Thyroid gland (tissue), 4 donors: ENCODE data around the gene CHAD. TPM values are rescaled to one million over a fixed set of nuclear protein-coding genes. Genes with fewer than 3 reads are reported as not detected.
"Not testable (repeated sequence)": the region's sequence is repeated elsewhere in the genome, so short reads cannot be mapped to it uniquely, and the experiment has no call there.

Experiments
- DNase-seq, 2 donors: peaks; one replicate each; pipeline ENCODE4 v3.0.0-alpha.2; 2019
- H3K27ac ChIP-seq, 3 donors: fragments of 200-600 bp; sonication (generic); 1 replicate in 2 of 3; 2 replicates in 1 of 3; pipeline ENCODE4 v1.5.1; 2016 to 2019; ENCODE audit warnings: mild to moderate bottlenecking in 1 of 3, moderate library complexity in 1 of 3
- H3K27me3 ChIP-seq: fragments of 200-600 bp; sonication (generic); one replicate; pipeline ENCODE4 v1.5.1; 2019
- H3K36me3 ChIP-seq, 2 donors: fragments of 200-600 bp; sonication (generic); one replicate each; pipeline ENCODE4 v1.5.1; 2016 to 2019
- H3K4me1 ChIP-seq, 2 donors: fragments of 200-600 bp; sonication (generic); one replicate each; pipeline ENCODE4 v1.5.1; 2017 to 2019
- H3K4me3 ChIP-seq, 3 donors: fragments of 200-600 bp; sonication (generic); replicated peaks in 1 of 3; 1 replicate in 2 of 3; 2 replicates in 1 of 3; pipeline ENCODE4 v1.5.1; 2016; ENCODE audit warnings: mild to moderate bottlenecking in 1 of 3
- H3K9me3 ChIP-seq: fragments of 200-600 bp; sonication (generic); one replicate; pipeline ENCODE4 v1.5.1; 2017
- CTCF ChIP-seq, 6 experiments: fragments of 200-600 bp in 3 of 6; fragments of 450-650 bp in 3 of 6; sonication (generic) in 3 of 6; IDR thresholded peaks; one replicate each; pipeline ENCODE4 v1.5.1; 2016 to 2019; ENCODE audit warnings: antibody characterized with exemption in 6 of 6, mild to moderate bottlenecking in 2 of 6, inconsistent platforms in 1 of 6, moderate library complexity in 1 of 6
- POLR2A ChIP-seq, 2 donors: fragments of 450-650 bp; IDR thresholded peaks; one replicate each; pipeline ENCODE4 v1.6.1; 2017; ENCODE audit warnings: antibody characterized with exemption in 2 of 2, mild to moderate bottlenecking in 2 of 2, moderate library complexity in 1 of 2
- WGBS, 2 donors: methylation state at CpG; one replicate each; pipeline ENCODE4 v1.1.5; 2017; 5-methylcytosine and 5-hydroxymethylcytosine counted together
- intact Hi-C: fragments of 100-400 bp; cut with DNase I; formaldehyde crosslinking; loops from one replicate; pipeline ENCODE4 v1.15.1; 2023
- total RNA-seq, 4 donors: library from RNA; depleted of rRNA; stranded (reverse); fragments of >200 nt; gene quantifications; one replicate each; pipeline ENCODE4 v1.2.3, GENCODE V29; 2016

The CHAD gene
- total RNA-seq, 4 donors from 2014 or later = 0.67 TPM; not detected in 3

- 67 to 68% methylated on average over 4 of the region's 4 CpGs for WGBS, 2 donors
- no peaks in the 10 kb centered on the region for H3K36me3 ChIP-seq
- H3K9me3 ChIP-seq = no peaks in the 10 kb centered on the region
- no peak overlapping the region for H3K4me3 ChIP-seq
- H3K27me3 ChIP-seq = no peaks in the 10 kb centered on the region
- DNase-seq = no peak
- H3K27ac ChIP-seq = peak overlapping the region; percentile 5 to 22 (median 10)
- intact Hi-C loops = no loop called here
- peaks cover 53 to 58% of the 10 kb centered on the region in 2 donors for H3K4me1 ChIP-seq
- no peak for TF ChIP-seq POLR2A (IDR thresholded peaks at IDR 0.05)
- no peak for TF ChIP-seq CTCF (IDR thresholded peaks at IDR 0.05)
These were observed 37.7 kb downstream of the CHAD start for GRCh38 chr17:50430821-50431618.

- no peak for TF ChIP-seq CTCF (IDR thresholded peaks at IDR 0.05)
- TF ChIP-seq POLR2A (IDR thresholded peaks at IDR 0.05) = no peak
- Histone ChIP-seq H3K27me3 (no peaks in the 10 kb centered on the region), H3K4me3 (no peak overlapping the region), H3K27ac (peak overlapping the region; percentile 76 to 92 (median 88)), H3K36me3 (no peaks in the 10 kb centered on the region), H3K9me3 (no peaks in the 10 kb centered on the region), H3K4me1 (peaks cover 62 to 68% of the 10 kb centered on the region in 2 donors)
- intact Hi-C loops = no loop called here
- no peak for DNase-seq
- 87 to 97% methylated on average over 4 of the region's 4 CpGs for WGBS, 2 donors
These were observed 38.9 kb downstream of the CHAD start for GRCh38 chr17:50429793-50430192.

GRCh38 chr17:50428831-50429424 is 39.8 kb downstream of the CHAD start:
- intact Hi-C loops = no loop called here
- peak; percentile 18 to 20 for DNase-seq
- Histone ChIP-seq H3K27ac (peak overlapping the region; percentile 76 to 92 (median 88)), H3K27me3 (no peaks in the 10 kb centered on the region), H3K36me3 (no peaks in the 10 kb centered on the region), H3K9me3 (no peaks in the 10 kb centered on the region), H3K4me3 (no peak overlapping the region), H3K4me1 (peaks cover 71 to 77% of the 10 kb centered on the region in 2 donors)
- no peak for TF ChIP-seq CTCF (IDR thresholded peaks at IDR 0.05)
- no peak for TF ChIP-seq POLR2A (IDR thresholded peaks at IDR 0.05)
- 57 to 72% methylated on average over 7 of the region's 7 CpGs for WGBS, 2 donors

GRCh38 chr17:50428126-50428525 is 40.6 kb downstream of the CHAD start:
- intact Hi-C loops, H3K9me3 ChIP-seq, H3K36me3 ChIP-seq, H3K4me3 ChIP-seq, H3K27me3 ChIP-seq: not testable (repeated sequence)
- H3K27ac ChIP-seq = peak overlapping the region; percentile 76 to 92 (median 88)
- TF ChIP-seq POLR2A (IDR thresholded peaks at IDR 0.05) = peak in 1 of 2 donors; percentile 33
- 39 to 45% methylated on average over 6 of the region's 6 CpGs for WGBS, 2 donors
- H3K4me1 ChIP-seq = peaks cover 75 to 83% of the 10 kb centered on the region in 2 donors
- DNase-seq = peak; percentile 90 to 92

- 11 to 23% methylated on average over 2 to 4 of the region's 4 CpGs for WGBS, 2 donors
- TF ChIP-seq CTCF (IDR thresholded peaks at IDR 0.05) (peak in 2 of 6 experiments; percentile 7 to 18), POLR2A (IDR thresholded peaks at IDR 0.05) (peak in 1 of 2 donors; percentile 33)
- DNase-seq = peak; percentile 77 to 80
- Histone ChIP-seq H3K36me3 (no peaks in the 10 kb centered on the region), H3K4me3 (peak overlapping the region; percentile 19 to 56 (median 54)), H3K27me3 (no peaks in the 10 kb centered on the region), H3K9me3 (no peaks in the 10 kb centered on the region), H3K27ac (peak overlapping the region; percentile 87 to 92 (median 88)), H3K4me1 (peaks cover 68 to 78% of the 10 kb centered on the region in 2 donors)
- intact Hi-C loops = no loop called here
These were observed 41.6 kb downstream of the CHAD start for GRCh38 chr17:50426814-50427787.
